Tibial nerve (tissue), 4 donors: ENCODE measurements around the gene PLEKHJ1. TPM values are rescaled to one million over a fixed set of nuclear protein-coding genes. Genes with fewer than 3 reads are reported as not detected.

Source experiments
- DNase-seq, 2 donors: peaks; one replicate each; pipeline ENCODE4 v3.0.0-alpha.2; 2019; ENCODE audit warnings: low spot score in 2 of 2
- H3K27ac ChIP-seq, 4 donors: fragments of 200-600 bp; sonication (generic) in 3 of 4; one replicate each; pipeline ENCODE4 v1.5.1; 2017 to 2019; ENCODE audit warnings: mild to moderate bottlenecking in 1 of 4
- H3K27me3 ChIP-seq, 2 donors: fragments of 200-600 bp; sonication (generic) in 1 of 2; one replicate each; pipeline versions ENCODE4 v1.5.1 to v1.6.0; 2017 to 2019
- H3K36me3 ChIP-seq, 3 donors: fragments of 200-600 bp; sonication (generic); one replicate each; pipeline ENCODE4 v1.5.1; 2018 to 2019
- H3K4me1 ChIP-seq, 4 donors: fragments of 200-600 bp; sonication (generic) in 3 of 4; one replicate each; pipeline ENCODE4 v1.5.1; 2017 to 2019
- H3K4me3 ChIP-seq, 4 donors: fragments of 200-600 bp; sonication (generic) in 3 of 4; one replicate each; pipeline ENCODE4 v1.5.1; 2017 to 2019; ENCODE audit warnings: mild to moderate bottlenecking in 1 of 4, moderate library complexity in 1 of 4
- H3K9me3 ChIP-seq, 4 donors: fragments of 200-600 bp; sonication (generic) in 3 of 4; one replicate each; pipeline ENCODE4 v1.5.1; 2017 to 2019
- EP300 ChIP-seq, 2 donors: sonication (generic); formaldehyde crosslinking; IDR thresholded peaks; one replicate each; pipeline ENCODE4 v1.6.1; 2017; ENCODE audit warnings: antibody characterized with exemption in 2 of 2, mild to moderate bottlenecking in 1 of 2
- POLR2A ChIP-seq, 2 donors: fragments of 450-650 bp; IDR thresholded peaks; one replicate each; pipeline ENCODE4 v1.6.1; 2017; ENCODE audit warnings: antibody characterized with exemption in 2 of 2, mild to moderate bottlenecking in 2 of 2, moderate library complexity in 2 of 2
- WGBS, 2 donors: methylation state at CpG; one replicate each; pipeline ENCODE4 v1.1.5; 2018; 5-methylcytosine and 5-hydroxymethylcytosine counted together
- total RNA-seq, 4 donors: library from RNA; depleted of rRNA; stranded (reverse); fragments of >200 nt; gene quantifications; one replicate each; pipeline ENCODE4 v1.1.0, GENCODE V29; 2016
- TF ChIP-seq, protein P1 (sequence below), 5 experiments: fragments of 200-600 bp in 3 of 5; fragments of 450-650 bp in 2 of 5; sonication (generic) in 3 of 5; IDR thresholded peaks; one replicate each; pipeline ENCODE4 v1.5.1; 2016 to 2019; ENCODE audit warnings: antibody characterized with exemption in 5 of 5, mild to moderate bottlenecking in 3 of 5, moderate library complexity in 2 of 5

Gene PLEKHJ1
- total RNA-seq, 4 donors from 2014 or later: 37.3 to 67.5 (median 51.2) TPM

DNA sequence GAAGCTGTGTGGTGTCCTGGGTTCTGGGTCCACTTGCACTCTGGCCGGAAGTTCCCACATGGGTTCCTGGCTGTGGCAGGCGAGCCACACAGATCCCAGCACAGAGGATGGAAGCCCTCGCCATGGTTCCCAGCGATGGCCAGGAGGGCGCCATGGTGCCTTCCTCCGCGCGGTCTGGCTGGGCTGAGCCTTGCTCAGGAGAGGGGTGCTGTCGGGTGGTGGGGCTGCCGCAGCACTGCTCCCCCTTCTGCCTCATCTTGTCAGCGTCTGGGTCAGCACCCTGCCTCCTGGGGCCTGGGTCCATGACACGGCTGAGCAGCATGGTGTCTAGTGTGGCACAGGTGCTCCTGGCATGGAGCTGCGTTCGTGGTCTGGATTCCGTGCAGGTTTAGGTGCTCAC lies 38.9 kb downstream of the PLEKHJ1 start:
- H3K4me3 ChIP-seq: no peak overlapping the region
- H3K27me3 ChIP-seq: no peaks in the 10 kb centered on the region
- DNase-seq: no peak
- H3K36me3 ChIP-seq: peaks cover 0 to 85% (median 0%) of the 10 kb centered on the region in 3 donors
- H3K27ac ChIP-seq: no peak overlapping the region
- no peaks in the 10 kb centered on the region for H3K9me3 ChIP-seq
- peaks cover 0 to 16% (median 0%) of the 10 kb centered on the region in 4 donors for H3K4me1 ChIP-seq
- TF ChIP-seq POLR2A (IDR thresholded peaks at IDR 0.05) (no peak), EP300 (IDR thresholded peaks at IDR 0.05) (no peak)
- TF ChIP-seq, protein P1, sequence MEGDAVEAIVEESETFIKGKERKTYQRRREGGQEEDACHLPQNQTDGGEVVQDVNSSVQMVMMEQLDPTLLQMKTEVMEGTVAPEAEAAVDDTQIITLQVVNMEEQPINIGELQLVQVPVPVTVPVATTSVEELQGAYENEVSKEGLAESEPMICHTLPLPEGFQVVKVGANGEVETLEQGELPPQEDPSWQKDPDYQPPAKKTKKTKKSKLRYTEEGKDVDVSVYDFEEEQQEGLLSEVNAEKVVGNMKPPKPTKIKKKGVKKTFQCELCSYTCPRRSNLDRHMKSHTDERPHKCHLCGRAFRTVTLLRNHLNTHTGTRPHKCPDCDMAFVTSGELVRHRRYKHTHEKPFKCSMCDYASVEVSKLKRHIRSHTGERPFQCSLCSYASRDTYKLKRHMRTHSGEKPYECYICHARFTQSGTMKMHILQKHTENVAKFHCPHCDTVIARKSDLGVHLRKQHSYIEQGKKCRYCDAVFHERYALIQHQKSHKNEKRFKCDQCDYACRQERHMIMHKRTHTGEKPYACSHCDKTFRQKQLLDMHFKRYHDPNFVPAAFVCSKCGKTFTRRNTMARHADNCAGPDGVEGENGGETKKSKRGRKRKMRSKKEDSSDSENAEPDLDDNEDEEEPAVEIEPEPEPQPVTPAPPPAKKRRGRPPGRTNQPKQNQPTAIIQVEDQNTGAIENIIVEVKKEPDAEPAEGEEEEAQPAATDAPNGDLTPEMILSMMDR (IDR thresholded peaks at IDR 0.05): no peak
- WGBS, 2 donors: 93 to 96% methylated on average over 15 of the region's 15 CpGs

DNA sequence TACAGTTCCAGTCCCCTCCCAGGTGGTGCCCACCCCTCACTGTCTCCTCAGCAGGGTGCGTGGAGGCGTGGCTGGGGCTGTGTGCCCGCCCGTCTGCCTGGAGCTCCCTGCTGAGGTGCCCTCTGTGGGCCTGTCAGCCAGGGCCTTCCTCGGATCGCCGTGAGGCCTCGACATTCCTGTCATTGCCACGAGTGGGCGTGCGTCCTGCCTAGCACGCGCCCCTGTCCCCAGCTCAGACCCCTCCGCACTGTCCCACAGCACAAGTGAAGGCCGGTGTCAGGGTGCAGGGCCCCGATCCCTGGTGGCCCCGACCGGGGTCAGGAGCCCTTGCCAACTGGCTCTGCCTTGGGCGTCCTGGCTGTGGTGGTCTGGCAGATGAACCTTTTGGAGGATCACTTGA lies 40.2 kb downstream of the PLEKHJ1 start:
- Histone ChIP-seq H3K27ac (no peak overlapping the region), H3K4me3 (no peak overlapping the region), H3K9me3 (no peaks in the 10 kb centered on the region), H3K4me1 (peaks cover 0 to 16% (median 0%) of the 10 kb centered on the region in 4 donors), H3K36me3 (peaks cover 0 to 86% (median 5%) of the 10 kb centered on the region in 3 donors), H3K27me3 (no peaks in the 10 kb centered on the region)
- TF ChIP-seq POLR2A (IDR thresholded peaks at IDR 0.05) (no peak), EP300 (IDR thresholded peaks at IDR 0.05) (no peak)
- TF ChIP-seq, protein P1 (IDR thresholded peaks at IDR 0.05): no peak
- WGBS, 2 donors: 71% methylated on average over 9 to 12 of the region's 19 CpGs
- DNase-seq: no peak

DNA sequence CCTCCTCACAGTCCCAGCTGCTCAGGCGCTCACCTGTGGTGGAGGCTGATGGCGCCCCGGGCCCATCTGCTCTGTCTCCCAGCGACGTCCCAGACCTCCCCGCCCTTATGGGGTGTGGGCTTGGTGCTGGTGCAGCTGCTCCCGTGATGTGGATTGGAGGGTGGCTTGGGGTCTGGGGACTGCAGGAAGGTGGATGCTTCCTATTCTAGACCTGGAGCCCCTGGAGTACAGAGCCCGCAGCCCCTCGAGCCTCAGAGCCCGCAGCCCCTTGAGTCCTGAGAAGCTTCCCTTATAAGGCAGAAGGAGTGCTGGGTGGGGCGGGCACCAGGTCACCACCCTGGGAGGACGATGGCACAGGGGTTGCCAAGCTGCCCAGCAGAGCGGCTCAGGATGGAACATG lies 40.8 kb downstream of the PLEKHJ1 start:
- Histone ChIP-seq H3K27ac (no peak overlapping the region), H3K27me3 (no peaks in the 10 kb centered on the region), H3K4me1 (peaks cover 0 to 19% (median 0%) of the 10 kb centered on the region in 4 donors), H3K4me3 (no peak overlapping the region), H3K36me3 (peaks cover 0 to 89% (median 5%) of the 10 kb centered on the region in 3 donors), H3K9me3 (no peaks in the 10 kb centered on the region)
- WGBS, 2 donors: 89 to 93% methylated on average over 13 of the region's 13 CpGs
- DNase-seq: no peak
- TF ChIP-seq, protein P1 (IDR thresholded peaks at IDR 0.05): no peak
- TF ChIP-seq POLR2A (IDR thresholded peaks at IDR 0.05) (no peak), EP300 (IDR thresholded peaks at IDR 0.05) (no peak)

DNA sequence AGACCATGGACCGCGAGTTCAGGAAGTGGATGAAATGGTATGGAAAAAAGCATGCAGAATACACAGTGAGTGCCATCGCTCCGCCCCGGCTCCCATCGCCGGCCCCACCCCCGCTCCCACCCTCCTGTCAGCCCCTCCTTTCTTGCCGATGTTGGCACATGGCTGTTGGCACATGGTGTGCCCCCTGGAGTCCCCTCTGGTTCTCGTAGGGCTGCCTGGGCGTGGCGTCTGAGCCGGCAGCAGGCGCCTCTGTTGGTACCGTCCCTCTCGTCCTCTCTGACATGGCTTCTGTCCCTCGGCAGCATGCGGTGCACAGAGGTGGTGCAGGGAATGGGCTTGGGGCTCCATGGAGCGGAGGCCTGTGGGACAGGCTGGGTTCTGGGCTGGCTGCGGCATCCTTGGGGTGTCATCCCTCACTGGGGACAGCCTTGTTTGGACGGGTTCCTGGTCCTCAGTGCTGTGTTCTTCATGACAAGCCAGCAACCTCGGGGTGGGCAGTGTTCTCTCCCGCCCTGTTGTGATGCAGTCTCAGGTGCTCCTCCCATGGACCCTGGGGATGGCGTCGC lies 41.5 kb downstream of the PLEKHJ1 start:
- H3K27ac ChIP-seq: no peak overlapping the region
- WGBS, 2 donors: 93 to 96% methylated on average over 23 to 24 of the region's 25 CpGs
- H3K27me3 ChIP-seq: no peaks in the 10 kb centered on the region
- H3K4me1 ChIP-seq: peaks cover 0 to 19% (median 0%) of the 10 kb centered on the region in 4 donors
- no peak overlapping the region for H3K4me3 ChIP-seq
- H3K36me3 ChIP-seq: peaks cover 0 to 89% (median 5%) of the 10 kb centered on the region in 3 donors
- no peak for DNase-seq
- TF ChIP-seq EP300 (IDR thresholded peaks at IDR 0.05): no peak
- TF ChIP-seq, protein P1 (IDR thresholded peaks at IDR 0.05): no peak
- TF ChIP-seq POLR2A (IDR thresholded peaks at IDR 0.05): no peak
- H3K9me3 ChIP-seq: no peaks in the 10 kb centered on the region

DNA sequence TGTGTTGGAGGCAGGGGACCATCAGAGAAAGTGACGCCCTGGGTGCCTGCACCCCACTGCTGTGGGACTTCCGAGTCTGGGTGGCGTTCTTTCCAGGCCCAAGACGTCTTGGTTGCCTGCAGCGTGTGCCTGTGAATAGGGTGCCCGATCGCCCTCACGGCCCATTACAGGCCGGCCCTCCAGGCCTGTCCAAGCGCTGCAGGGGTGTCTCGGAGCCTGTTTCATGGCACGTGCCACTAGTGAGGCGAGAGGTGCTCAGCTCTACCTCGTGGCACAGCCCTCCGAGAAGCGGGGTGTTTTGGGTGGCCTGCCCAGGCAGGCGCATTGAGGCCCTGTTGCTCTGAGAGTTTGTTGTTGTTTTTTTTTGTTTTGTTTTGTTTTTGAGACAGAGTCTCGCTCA lies 42.3 kb downstream of the PLEKHJ1 start:
- Histone ChIP-seq H3K27me3 (no peaks in the 10 kb centered on the region), H3K27ac (no peak overlapping the region), H3K4me3 (no peak overlapping the region), H3K4me1 (peaks cover 0 to 19% (median under 1%) of the 10 kb centered on the region in 4 donors), H3K36me3 (peaks cover 0 to 94% (median 5%) of the 10 kb centered on the region in 3 donors), H3K9me3 (no peaks in the 10 kb centered on the region)
- no peak for DNase-seq
- WGBS, 2 donors: 92 to 93% methylated on average over 16 to 18 of the region's 18 CpGs
- TF ChIP-seq EP300 (IDR thresholded peaks at IDR 0.05) (no peak), POLR2A (IDR thresholded peaks at IDR 0.05) (no peak)
- TF ChIP-seq, protein P1 (IDR thresholded peaks at IDR 0.05): no peak
